Measurements from ENCODE around the gene ENGASE. TPM values are rescaled to one million over a fixed set of nuclear protein-coding genes. Genes with fewer than 3 reads are reported as not detected.
A peak's percentile ranks its signal among the peaks of the same experiment; 100 is the strongest.

ENGASE gene
- polyA plus RNA-seq, 1 of the 3 experiments (the other 2 are of a cell fraction) = 30.1 TPM

DNA sequence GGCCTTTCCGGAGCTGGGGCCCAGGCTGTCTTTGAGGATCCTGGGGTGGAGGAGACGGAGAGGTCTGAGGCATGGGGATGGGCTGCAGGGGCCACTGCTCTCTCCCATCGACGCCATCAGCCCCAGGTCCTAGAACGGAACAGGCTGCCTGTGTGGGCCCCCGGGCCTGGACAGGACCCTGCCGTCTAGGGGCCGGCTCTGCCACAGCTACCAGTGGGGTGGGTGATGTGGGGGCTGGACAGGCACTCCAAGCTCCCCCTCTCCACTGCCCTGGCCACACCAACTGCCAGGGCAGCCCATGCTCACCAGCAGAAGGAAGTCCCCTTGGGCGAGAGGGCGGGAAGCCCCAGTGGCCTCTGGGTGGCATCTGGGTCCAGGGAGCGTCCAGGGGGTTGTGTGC is 37.8 kb downstream of the ENGASE start:
- H3K4me2 ChIP-seq = no peak overlapping the region
- CTCF ChIA-PET = interaction anchor here (0.8 to 45.1 kb wide), 7 partner anchors 13 to 277 kb away, joined by 4 to 1305 read pairs (median 5); no protein-coding TSS in a partner anchor

DNA sequence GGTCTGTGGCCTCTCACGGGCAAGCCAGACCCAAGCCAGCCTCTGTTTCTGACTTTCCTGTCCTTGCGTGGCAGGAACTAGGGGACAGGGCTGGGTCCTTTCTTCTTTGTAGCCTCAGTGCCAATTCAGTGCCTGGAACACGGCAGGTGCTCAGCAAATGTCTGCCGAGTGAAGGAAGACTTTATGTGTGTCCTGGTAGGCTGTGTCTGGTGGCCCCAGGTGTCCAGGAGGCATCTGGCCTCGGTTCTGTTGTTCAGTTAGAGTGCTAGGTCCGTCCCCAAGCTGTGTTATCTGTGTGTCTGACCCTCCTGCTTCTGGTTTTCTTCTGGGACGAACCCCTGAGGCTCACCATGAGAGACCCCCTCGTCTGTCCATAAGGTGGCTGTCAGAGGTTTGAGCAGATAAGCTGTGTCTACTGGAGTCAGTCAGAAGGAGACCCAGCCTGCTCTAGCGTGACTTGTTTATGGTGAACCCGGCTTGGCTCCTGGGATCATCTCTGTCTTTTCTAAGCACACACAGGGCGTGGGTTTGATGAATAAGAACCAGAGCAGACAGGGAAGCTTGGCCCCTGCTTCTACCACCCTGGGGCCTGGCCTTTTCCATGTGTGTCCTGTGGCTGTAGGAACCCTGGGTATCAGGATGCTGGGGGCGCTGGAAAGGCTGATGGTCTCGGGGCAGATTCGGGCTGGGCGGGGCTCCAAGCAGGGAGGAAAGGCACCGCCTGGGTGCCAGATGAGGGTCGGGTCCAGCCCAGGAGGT is 39.3 kb downstream of the ENGASE start:
- ChIA-PET CTCF (interaction anchor here (0.9 to 45.1 kb wide), 12 partner anchors 9 to 287 kb away, joined by 3 to 1305 read pairs (median 4); no protein-coding TSS in a partner anchor), POLR2A (interaction anchor here (1.3 kb wide), 1 partner anchor 12 kb away, joined by 5 read pairs; no protein-coding TSS in a partner anchor)
- Histone ChIP-seq H3K9me2 (no peaks in the 10 kb centered on the region), H3K79me2 (ENCODE audit: insufficient read depth) (no peaks in the 10 kb centered on the region), H3K27ac (ENCODE audit: low read depth in 2 of 2, low read length in 1 of 2) (peak overlapping the region in 1 of 2 experiments; percentile 40; a peak in 2 of 4 replicates), H3K27me3 (ENCODE audit: insufficient read depth) (peaks cover 35% of the 10 kb centered on the region), H3K4me1 (ENCODE audit: control insufficient read depth in 1 of 2, insufficient read depth in 2 of 2, low read depth in 1 of 2, low read length in 1 of 2) (peaks cover 0 to 27% of the 10 kb centered on the region in 2 experiments; a peak in 1 of 4 replicates), H3K4me2 (no peak overlapping the region; the same call in 1 of the 2 replicates), H3K36me3 (replicated peaks in 1 of 2; ENCODE audit: control insufficient read depth in 1 of 2, insufficient read depth in 2 of 2, low read length in 1 of 2) (no peaks in the 10 kb centered on the region), H3K9ac (no peak overlapping the region), H3K9me3 (no peaks in the 10 kb centered on the region), H4K20me1 (ENCODE audit: insufficient read depth) (no peaks in the 10 kb centered on the region; the same call in 1 of the 2 replicates), H3K4me3 (ENCODE audit: low read depth in 2 of 2, low read length in 1 of 2) (no peak overlapping the region), H2AFZ (ENCODE audit: low read depth) (no peak overlapping the region), H3F3A (replicated peaks; ENCODE audit: insufficient read depth) (no peaks in the 10 kb centered on the region)
- WGBS (ENCODE audit: low lambda C conversion rate) = 46% methylated on average over 10 of the region's 17 CpGs
- no peak for TF ChIP-seq TAF1 (IDR thresholded peaks at IDR 0.05; ENCODE audit: borderline replicate concordance, low read depth, low read length)
- TF ChIP-seq GATA2 (CRISPR knock-in tag; IDR thresholded peaks at IDR 0.05) = peak; percentile 26; the same call in 1 of the 2 replicates
- TF ChIP-seq EP300 (IDR thresholded peaks at IDR 0.05; ENCODE audit: borderline replicate concordance in 1 of 2, low read depth in 1 of 2, low read length in 1 of 2) = 0 out of 4 replicates have a peak, but pooled peaks of 1 of the 2 experiments have one; percentile 25
- no peak for DNase-seq

More for the DNA sequence above, 37.8 kb downstream of the ENGASE start:
- Histone ChIP-seq H3F3A (replicated peaks; ENCODE audit: insufficient read depth) (no peaks in the 10 kb centered on the region), H3K9me2 (no peaks in the 10 kb centered on the region), H3K27me3 (ENCODE audit: insufficient read depth) (peaks cover 27% of the 10 kb centered on the region), H3K4me1 (ENCODE audit: control insufficient read depth in 1 of 2, insufficient read depth in 2 of 2, low read depth in 1 of 2, low read length in 1 of 2) (peaks cover 0 to 27% of the 10 kb centered on the region in 2 experiments; a peak in 1 of 4 replicates), H3K4me3 (ENCODE audit: low read depth in 2 of 2, low read length in 1 of 2) (no peak overlapping the region), H3K9ac (no peak overlapping the region), H3K36me3 (replicated peaks in 1 of 2; ENCODE audit: control insufficient read depth in 1 of 2, insufficient read depth in 2 of 2, low read length in 1 of 2) (no peaks in the 10 kb centered on the region), H4K20me1 (ENCODE audit: insufficient read depth) (no peaks in the 10 kb centered on the region; the same call in 1 of the 2 replicates), H3K79me2 (ENCODE audit: insufficient read depth) (no peaks in the 10 kb centered on the region), H3K27ac (ENCODE audit: low read depth in 2 of 2, low read length in 1 of 2) (no peak overlapping the region), H2AFZ (ENCODE audit: low read depth) (no peak overlapping the region), H3K9me3 (no peaks in the 10 kb centered on the region)
- WGBS (ENCODE audit: low lambda C conversion rate) = 57% methylated on average over 4 of the region's 11 CpGs
- TF ChIP-seq CHD2 (IDR thresholded peaks at IDR 0.05; ENCODE audit: low read length, partially characterized antibody) = no peak
- TF ChIP-seq, protein P1, sequence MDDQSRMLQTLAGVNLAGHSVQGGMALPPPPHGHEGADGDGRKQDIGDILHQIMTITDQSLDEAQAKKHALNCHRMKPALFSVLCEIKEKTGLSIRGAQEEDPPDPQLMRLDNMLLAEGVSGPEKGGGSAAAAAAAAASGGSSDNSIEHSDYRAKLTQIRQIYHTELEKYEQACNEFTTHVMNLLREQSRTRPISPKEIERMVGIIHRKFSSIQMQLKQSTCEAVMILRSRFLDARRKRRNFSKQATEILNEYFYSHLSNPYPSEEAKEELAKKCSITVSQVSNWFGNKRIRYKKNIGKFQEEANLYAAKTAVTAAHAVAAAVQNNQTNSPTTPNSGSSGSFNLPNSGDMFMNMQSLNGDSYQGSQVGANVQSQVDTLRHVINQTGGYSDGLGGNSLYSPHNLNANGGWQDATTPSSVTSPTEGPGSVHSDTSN (IDR thresholded peaks at IDR 0.05) = no peak
- TF ChIP-seq, protein P2, sequence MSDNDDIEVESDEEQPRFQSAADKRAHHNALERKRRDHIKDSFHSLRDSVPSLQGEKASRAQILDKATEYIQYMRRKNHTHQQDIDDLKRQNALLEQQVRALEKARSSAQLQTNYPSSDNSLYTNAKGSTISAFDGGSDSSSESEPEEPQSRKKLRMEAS (IDR thresholded peaks at IDR 0.05; ENCODE audit: low read depth) = no peak
- TF ChIP-seq GABPA (IDR thresholded peaks at IDR 0.05; ENCODE audit: low read depth) = no peak
- no peak for TF ChIP-seq FOSL2 (IDR thresholded peaks at IDR 0.05; ENCODE audit: borderline replicate concordance, low read depth)
- TF ChIP-seq GATA2 (CRISPR knock-in tag; IDR thresholded peaks at IDR 0.05) = no peak
- TF ChIP-seq TAF1 (IDR thresholded peaks at IDR 0.05; ENCODE audit: borderline replicate concordance, low read depth, low read length) = no peak
- TF ChIP-seq, protein P3, sequence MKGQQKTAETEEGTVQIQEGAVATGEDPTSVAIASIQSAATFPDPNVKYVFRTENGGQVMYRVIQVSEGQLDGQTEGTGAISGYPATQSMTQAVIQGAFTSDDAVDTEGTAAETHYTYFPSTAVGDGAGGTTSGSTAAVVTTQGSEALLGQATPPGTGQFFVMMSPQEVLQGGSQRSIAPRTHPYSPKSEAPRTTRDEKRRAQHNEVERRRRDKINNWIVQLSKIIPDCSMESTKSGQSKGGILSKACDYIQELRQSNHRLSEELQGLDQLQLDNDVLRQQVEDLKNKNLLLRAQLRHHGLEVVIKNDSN (IDR thresholded peaks at IDR 0.05; ENCODE audit: borderline replicate concordance, low read depth) = no peak
- TF ChIP-seq ELF1 (IDR thresholded peaks at IDR 0.05) = no peak
- no peak for TF ChIP-seq EP300 (IDR thresholded peaks at IDR 0.05; ENCODE audit: borderline replicate concordance in 1 of 2, low read depth in 1 of 2, low read length in 1 of 2)
- TF ChIP-seq TEAD4 (IDR thresholded peaks at IDR 0.05; ENCODE audit: borderline replicate concordance, insufficient read depth) = no peak
- no peak for TF ChIP-seq FOXJ3 (CRISPR knock-in tag; IDR thresholded peaks at IDR 0.05)
- no peak for TF ChIP-seq SIN3A (IDR thresholded peaks at IDR 0.05; ENCODE audit: borderline replicate concordance, low read depth, low read length)
- TF ChIP-seq FOXM1 (IDR thresholded peaks at IDR 0.05; ENCODE audit: low read depth) = no peak
- no peak for TF ChIP-seq TCF12 (IDR thresholded peaks at IDR 0.05)
- TF ChIP-seq EZH2phosphoT487 (IDR thresholded peaks at IDR 0.05; ENCODE audit: borderline replicate concordance, low read depth) = no peak
- TF ChIP-seq JUND (IDR thresholded peaks at IDR 0.05) = no peak
- POLR2A ChIA-PET = no interaction called here
- no peak for DNase-seq
